A549 (cell line): ENCODE results near the gene FPR2. TPM values are rescaled to one million over a fixed set of nuclear protein-coding genes. Genes with fewer than 3 reads are reported as not detected.

Experiments
- ATAC-seq, 2 experiments: fragments of 200-7000 bp in 1 of 2; fragments of >200 bp in 1 of 2; cut with Nextera tagmentation in 1 of 2; cut with Tn5 transposase in 1 of 2; 3 replicates each; pipeline versions ENCODE4 v1.8.0 to v1.9.1; 2018 to 2020; ENCODE audit warnings: mild to moderate bottlenecking in 1 of 2, moderate library complexity in 1 of 2
- CTCF ChIA-PET: fragments of 300-600 bp; sonication (Branson Sonifier 250); formaldehyde crosslinking; extraction: SDS; loops from one replicate; lab custom pipeline; 2021; ENCODE audit warnings: antibody characterized with exemption, inconsistent platforms; lab: Yijun Ruan, JAX
- POLR2A ChIA-PET: fragments of 350-600 bp; formaldehyde crosslinking; extraction: SDS; loops from one replicate; lab custom pipeline; 2021; ENCODE audit warnings: antibody characterized with exemption, inconsistent platforms; lab: Yijun Ruan, JAX
- DNase-seq, 2 experiments: peaks; one replicate each; pipeline versions ENCODE4 v3.0.0 to v3.0.0-alpha.2; 2011 to 2016; ENCODE audit warnings: low read depth in 1 of 2, low spot score in 1 of 2
- FAIRE-seq: peaks from 2 replicates; lab custom pipeline; 2011; peaks lifted over from hg19 to GRCh38; lab: Jason Lieb, UNC
- H3K27ac ChIP-seq, 2 experiments: fragments of >200 bp; sonication (Bioruptor Twin); formaldehyde crosslinking; 3 replicates each; pipeline ENCODE4 v1.5.1; 2016 to 2017
- H3K4me1 ChIP-seq: fragments of >200 bp; sonication (Bioruptor Twin); formaldehyde crosslinking; 3 replicates; pipeline ENCODE4 v1.6.1; 2016
- H3K4me2 ChIP-seq: fragments of >200 bp; sonication (Bioruptor Twin); formaldehyde crosslinking; 3 replicates; pipeline ENCODE4 v1.6.1; 2016
- H3K4me3 ChIP-seq: fragments of >200 bp; sonication (Bioruptor Twin); formaldehyde crosslinking; 3 replicates; pipeline ENCODE4 v1.5.1; 2016
- H3K9me3 ChIP-seq: fragments of >200 bp; sonication (Bioruptor Twin); formaldehyde crosslinking; 3 replicates; pipeline ENCODE4 v1.6.1; 2016
- BHLHE40 ChIP-seq: IDR thresholded peaks from 2 replicates; pipeline ENCODE4 v1.6.1; 2012; ENCODE audit warnings: low read depth, low read length, inconsistent platforms
- CEBPB ChIP-seq, 2 experiments: fragments of >200 bp in 1 of 2; sonication (Bioruptor Twin) in 1 of 2; formaldehyde crosslinking in 1 of 2; IDR thresholded peaks; 2 replicates each; pipeline ENCODE4 v1.6.1; 2012 to 2016
- CHD2 ChIP-seq: fragments of 150-350 bp; IDR thresholded peaks from 2 replicates; pipeline ENCODE4 v1.6.1; 2014; ENCODE audit warnings: low read length; ENCODE audit not compliant: partially characterized antibody
- CHD4 ChIP-seq: fragments of 200-600 bp; sonication (generic); IDR thresholded peaks from 2 replicates; pipeline ENCODE4 v1.6.1; 2016; ENCODE audit warnings: antibody characterized with exemption, mild to moderate bottlenecking, borderline replicate concordance
- EHF ChIP-seq: fragments of 250-450 bp; sonication (Bioruptor Pico); IDR thresholded peaks from 2 replicates; pipeline ENCODE4 v1.5.0; 2020; ENCODE audit warnings: mild to moderate bottlenecking
- GATA3 ChIP-seq: IDR thresholded peaks from 2 replicates; pipeline ENCODE4 v1.6.1; 2012; ENCODE audit warnings: borderline replicate concordance
- HES2 ChIP-seq: fragments of >200 bp; sonication (Bioruptor Twin); formaldehyde crosslinking; IDR thresholded peaks from 2 replicates; pipeline ENCODE4 v1.6.1; 2016
- HEYL ChIP-seq: fragments of 250-450 bp; sonication (Bioruptor Pico); IDR thresholded peaks from 2 replicates; pipeline ENCODE4 v1.8.0; 2021; ENCODE audit warnings: mild to moderate bottlenecking, moderate library complexity
- HMGXB4 ChIP-seq: fragments of 250-450 bp; sonication (Bioruptor Pico); IDR thresholded peaks from 2 replicates; pipeline ENCODE4 v1.5.0; 2021; ENCODE audit warnings: mild to moderate bottlenecking, moderate library complexity, borderline replicate concordance
- HOXA7 ChIP-seq: fragments of 250-450 bp; sonication (Bioruptor Pico); IDR thresholded peaks from 2 replicates; pipeline ENCODE4 v1.5.0; 2020; ENCODE audit warnings: mild to moderate bottlenecking, moderate library complexity
- KDM5A ChIP-seq: fragments of 200-600 bp; sonication (generic); IDR thresholded peaks from 2 replicates; pipeline ENCODE4 v1.6.1; 2016; ENCODE audit warnings: antibody characterized with exemption, mild to moderate bottlenecking
- NPAS2 ChIP-seq: fragments of 250-450 bp; sonication (Bioruptor Pico); IDR thresholded peaks from 2 replicates; pipeline ENCODE4 v1.8.0; 2022; ENCODE audit warnings: mild to moderate bottlenecking, moderate library complexity, borderline replicate concordance
- POLR2AphosphoS2 ChIP-seq: conservative IDR thresholded peaks from 2 replicates; pipeline ENCODE4 v1.6.1; 2012; ENCODE audit warnings: low read length, improper control_type of control experiment, inconsistent platforms
- RAD21 ChIP-seq, 2 experiments: fragments of >200 bp in 1 of 2; sonication (Bioruptor Twin) in 1 of 2; formaldehyde crosslinking in 1 of 2; IDR thresholded peaks in 1 of 2; conservative IDR thresholded peaks in 1 of 2; 2 replicates in 1 of 2; 3 replicates in 1 of 2; pipeline ENCODE4 v1.6.1; 2012 to 2018; ENCODE audit warnings: inconsistent platforms in 1 of 2
- RCOR1 ChIP-seq: fragments of 150-350 bp; IDR thresholded peaks from 2 replicates; pipeline ENCODE4 v1.6.1; 2014; ENCODE audit warnings: antibody characterized with exemption, low read length, low read depth
- TFCP2L1 ChIP-seq: fragments of 250-450 bp; sonication (Bioruptor Pico); IDR thresholded peaks from 2 replicates; pipeline ENCODE4 v1.5.0; 2021; ENCODE audit warnings: mild to moderate bottlenecking
- TP53 ChIP-seq: fragments of 250-450 bp; sonication (Bioruptor Pico); IDR thresholded peaks from 2 replicates; pipeline ENCODE4 v1.5.0; 2021; ENCODE audit warnings: mild to moderate bottlenecking, moderate library complexity
- USF2 ChIP-seq: fragments of 450-650 bp; IDR thresholded peaks from 2 replicates; pipeline ENCODE4 v1.6.1; 2014; ENCODE audit warnings: antibody characterized with exemption
- ZFP36 ChIP-seq: fragments of 450-650 bp; IDR thresholded peaks from 2 replicates; pipeline ENCODE4 v1.6.1; 2014; ENCODE audit warnings: borderline replicate concordance; ENCODE audit not compliant: partially characterized antibody
- WGBS: methylation state at CpG from one replicate; pipeline ENCODE4 v1.1.6; 2017; ENCODE audit errors: missing lambda C conversion rate; 5-methylcytosine and 5-hydroxymethylcytosine counted together
- polyA plus RNA-seq, 4 experiments: library from polyadenylated mRNA; depleted of rRNA in 3 of 4; stranded (reverse); fragments of >200 nt; fragmentation: RNase III in 1 of 4; extraction: RNeasy Plus Mini Kit Qiagen cat#74134 plus additional on column Dnase treatment in 1 of 4; gene quantifications; 2 replicates in 3 of 4; 3 replicates in 1 of 4; pipeline ENCODE4 v1.2.3, GENCODE V29; 2011 to 2017

FPR2 gene
- polyA plus RNA-seq, 2 of the 4 experiments (the other 2 are of a cell fraction), result not detected

GRCh38 chr19:51786646-51787494 lies 25.9 kb downstream of the FPR2 start:
- Histone ChIP-seq H3K27ac (no peak overlapping the region), H3K4me2 (no peak overlapping the region), H3K4me1 (no peaks in the 10 kb centered on the region), H3K9me3 (peaks cover 37% of the 10 kb centered on the region; the same call in 2 of the 3 replicates), H3K4me3 (no peak overlapping the region)
- ChIA-PET CTCF (interaction anchor here (1.5 kb wide), 1 partner anchor 10 kb away, joined by 6 read pairs; no protein-coding TSS in a partner anchor), POLR2A (no interaction called here)
- under 1% methylated on average over 6 of the region's 6 CpGs for WGBS
- TF ChIP-seq HEYL (CRISPR knock-in tag), result no peak
- no peak for TF ChIP-seq TP53
- TF ChIP-seq HES2, result no peak
- no peak for TF ChIP-seq KDM5A
- no peak for TF ChIP-seq HMGXB4 (CRISPR knock-in tag)
- no peak for TF ChIP-seq USF2
- TF ChIP-seq GATA3, result no peak
- TF ChIP-seq TFCP2L1, result no peak
- no peak for TF ChIP-seq RCOR1
- TF ChIP-seq RAD21 (conservative IDR thresholded peaks at IDR 0.05 in 1 of 2, IDR thresholded peaks at IDR 0.05 in 1 of 2), result no peak
- no peak for TF ChIP-seq POLR2AphosphoS2
- no peak for TF ChIP-seq HOXA7 (CRISPR knock-in tag)
- no peak for TF ChIP-seq ZFP36
- no peak for TF ChIP-seq CEBPB (IDR thresholded peaks at IDR 0.05)
- TF ChIP-seq CHD2, result no peak
- TF ChIP-seq NPAS2, result no peak
- no peak for TF ChIP-seq EHF
- TF ChIP-seq BHLHE40, result no peak
- no peak for TF ChIP-seq CHD4
- FAIRE-seq, result no peak
- no peak for ATAC-seq
- no peak for DNase-seq

- FAIRE-seq, result no peak
- Histone ChIP-seq H3K27ac (no peak overlapping the region), H3K4me2 (no peak overlapping the region)
- TF ChIP-seq TFCP2L1, result no peak
- no peak for TF ChIP-seq RCOR1
- TF ChIP-seq, all 56 proteins: peak for 0
- H3K4me1 ChIP-seq, result no peaks in the 10 kb centered on the region
- WGBS, result 4% methylated on average over 2 of the region's 2 CpGs
- H3K9me3 ChIP-seq, result peaks cover 37% of the 10 kb centered on the region; the same call in 2 of the 3 replicates
- ATAC-seq (no peak), DNase-seq (no peak)
- CTCF ChIA-PET, result no interaction called here
- no peak overlapping the region for H3K4me3 ChIP-seq
- POLR2A ChIA-PET, result no interaction called here
These were observed 27.0 kb downstream of the FPR2 start for GRCh38 chr19:51788029-51788428.
